ENCODE results near the gene GSE1.

DNA sequence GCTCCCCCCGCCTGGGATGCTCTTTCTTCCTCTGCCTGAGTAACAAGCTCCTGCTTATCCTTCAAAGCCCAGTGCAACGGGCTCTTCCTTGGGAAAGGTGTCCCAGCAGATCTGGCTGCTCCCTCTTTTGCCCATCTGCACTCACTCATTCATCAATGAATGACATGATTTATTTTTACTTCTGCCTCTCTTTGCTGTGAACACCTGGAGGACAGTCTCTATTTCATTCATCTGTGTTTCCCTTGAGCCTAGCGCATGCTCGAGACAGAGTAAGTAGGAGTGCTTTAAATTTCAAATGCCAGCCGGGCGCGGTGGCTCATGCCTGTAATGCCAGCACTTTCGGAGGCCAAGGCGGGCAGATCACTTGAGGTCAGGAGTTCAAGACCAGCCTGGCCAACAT is 97.6 kb downstream of the GSE1 start:
- TF ChIP-seq, protein P1, sequence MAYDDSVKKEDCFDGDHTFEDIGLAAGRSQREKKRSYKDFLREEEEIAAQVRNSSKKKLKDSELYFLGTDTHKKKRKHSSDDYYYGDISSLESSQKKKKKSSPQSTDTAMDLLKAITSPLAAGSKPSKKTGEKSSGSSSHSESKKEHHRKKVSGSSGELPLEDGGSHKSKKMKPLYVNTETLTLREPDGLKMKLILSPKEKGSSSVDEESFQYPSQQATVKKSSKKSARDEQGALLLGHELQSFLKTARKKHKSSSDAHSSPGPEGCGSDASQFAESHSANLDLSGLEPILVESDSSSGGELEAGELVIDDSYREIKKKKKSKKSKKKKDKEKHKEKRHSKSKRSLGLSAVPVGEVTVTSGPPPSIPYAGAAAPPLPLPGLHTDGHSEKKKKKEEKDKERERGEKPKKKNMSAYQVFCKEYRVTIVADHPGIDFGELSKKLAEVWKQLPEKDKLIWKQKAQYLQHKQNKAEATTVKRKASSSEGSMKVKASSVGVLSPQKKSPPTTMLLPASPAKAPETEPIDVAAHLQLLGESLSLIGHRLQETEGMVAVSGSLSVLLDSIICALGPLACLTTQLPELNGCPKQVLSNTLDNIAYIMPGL (CRISPR knock-in tag; IDR thresholded peaks at IDR 0.05) = no peak
- TF ChIP-seq CBFB (CRISPR knock-in tag; IDR thresholded peaks at IDR 0.05; ENCODE audit: low read depth) = no peak
- TF ChIP-seq, protein P2, sequence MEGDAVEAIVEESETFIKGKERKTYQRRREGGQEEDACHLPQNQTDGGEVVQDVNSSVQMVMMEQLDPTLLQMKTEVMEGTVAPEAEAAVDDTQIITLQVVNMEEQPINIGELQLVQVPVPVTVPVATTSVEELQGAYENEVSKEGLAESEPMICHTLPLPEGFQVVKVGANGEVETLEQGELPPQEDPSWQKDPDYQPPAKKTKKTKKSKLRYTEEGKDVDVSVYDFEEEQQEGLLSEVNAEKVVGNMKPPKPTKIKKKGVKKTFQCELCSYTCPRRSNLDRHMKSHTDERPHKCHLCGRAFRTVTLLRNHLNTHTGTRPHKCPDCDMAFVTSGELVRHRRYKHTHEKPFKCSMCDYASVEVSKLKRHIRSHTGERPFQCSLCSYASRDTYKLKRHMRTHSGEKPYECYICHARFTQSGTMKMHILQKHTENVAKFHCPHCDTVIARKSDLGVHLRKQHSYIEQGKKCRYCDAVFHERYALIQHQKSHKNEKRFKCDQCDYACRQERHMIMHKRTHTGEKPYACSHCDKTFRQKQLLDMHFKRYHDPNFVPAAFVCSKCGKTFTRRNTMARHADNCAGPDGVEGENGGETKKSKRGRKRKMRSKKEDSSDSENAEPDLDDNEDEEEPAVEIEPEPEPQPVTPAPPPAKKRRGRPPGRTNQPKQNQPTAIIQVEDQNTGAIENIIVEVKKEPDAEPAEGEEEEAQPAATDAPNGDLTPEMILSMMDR (IDR thresholded peaks at IDR 0.05) = no peak
- no peak for TF ChIP-seq NFATC4 (CRISPR knock-in tag; IDR thresholded peaks at IDR 0.05)
- TF ChIP-seq TP53 (CRISPR knock-in tag; IDR thresholded peaks at IDR 0.05) = no peak
- TF ChIP-seq, protein P3, sequence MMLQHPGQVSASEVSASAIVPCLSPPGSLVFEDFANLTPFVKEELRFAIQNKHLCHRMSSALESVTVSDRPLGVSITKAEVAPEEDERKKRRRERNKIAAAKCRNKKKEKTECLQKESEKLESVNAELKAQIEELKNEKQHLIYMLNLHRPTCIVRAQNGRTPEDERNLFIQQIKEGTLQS (CRISPR knock-in tag; conservative IDR thresholded peaks at IDR 0.05) = no peak
- TF ChIP-seq, protein P4, sequence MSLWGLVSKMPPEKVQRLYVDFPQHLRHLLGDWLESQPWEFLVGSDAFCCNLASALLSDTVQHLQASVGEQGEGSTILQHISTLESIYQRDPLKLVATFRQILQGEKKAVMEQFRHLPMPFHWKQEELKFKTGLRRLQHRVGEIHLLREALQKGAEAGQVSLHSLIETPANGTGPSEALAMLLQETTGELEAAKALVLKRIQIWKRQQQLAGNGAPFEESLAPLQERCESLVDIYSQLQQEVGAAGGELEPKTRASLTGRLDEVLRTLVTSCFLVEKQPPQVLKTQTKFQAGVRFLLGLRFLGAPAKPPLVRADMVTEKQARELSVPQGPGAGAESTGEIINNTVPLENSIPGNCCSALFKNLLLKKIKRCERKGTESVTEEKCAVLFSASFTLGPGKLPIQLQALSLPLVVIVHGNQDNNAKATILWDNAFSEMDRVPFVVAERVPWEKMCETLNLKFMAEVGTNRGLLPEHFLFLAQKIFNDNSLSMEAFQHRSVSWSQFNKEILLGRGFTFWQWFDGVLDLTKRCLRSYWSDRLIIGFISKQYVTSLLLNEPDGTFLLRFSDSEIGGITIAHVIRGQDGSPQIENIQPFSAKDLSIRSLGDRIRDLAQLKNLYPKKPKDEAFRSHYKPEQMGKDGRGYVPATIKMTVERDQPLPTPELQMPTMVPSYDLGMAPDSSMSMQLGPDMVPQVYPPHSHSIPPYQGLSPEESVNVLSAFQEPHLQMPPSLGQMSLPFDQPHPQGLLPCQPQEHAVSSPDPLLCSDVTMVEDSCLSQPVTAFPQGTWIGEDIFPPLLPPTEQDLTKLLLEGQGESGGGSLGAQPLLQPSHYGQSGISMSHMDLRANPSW (CRISPR knock-in tag; conservative IDR thresholded peaks at IDR 0.05; ENCODE audit: low read depth) = no peak
- TF ChIP-seq, protein P5, sequence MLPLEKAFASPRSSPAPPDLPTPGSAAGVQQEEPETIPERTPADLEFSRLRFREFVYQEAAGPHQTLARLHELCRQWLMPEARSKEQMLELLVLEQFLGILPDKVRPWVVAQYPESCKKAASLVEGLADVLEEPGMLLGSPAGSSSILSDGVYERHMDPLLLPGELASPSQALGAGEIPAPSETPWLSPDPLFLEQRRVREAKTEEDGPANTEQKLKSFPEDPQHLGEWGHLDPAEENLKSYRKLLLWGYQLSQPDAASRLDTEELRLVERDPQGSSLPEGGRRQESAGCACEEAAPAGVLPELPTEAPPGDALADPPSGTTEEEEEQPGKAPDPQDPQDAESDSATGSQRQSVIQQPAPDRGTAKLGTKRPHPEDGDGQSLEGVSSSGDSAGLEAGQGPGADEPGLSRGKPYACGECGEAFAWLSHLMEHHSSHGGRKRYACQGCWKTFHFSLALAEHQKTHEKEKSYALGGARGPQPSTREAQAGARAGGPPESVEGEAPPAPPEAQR (CRISPR knock-in tag; IDR thresholded peaks at IDR 0.05) = no peak
